HepG2 (cell line): ENCODE measurements around the gene TPSAB1. TPM values are rescaled to one million over a fixed set of nuclear protein-coding genes. Genes with fewer than 3 reads are reported as not detected.

Experiments
- ATAC-seq: fragments of 200-7000 bp; cut with Tn5 transposase; 3 replicates; pipeline ENCODE4 v1.9.1; 2020; ENCODE audit warnings: mild to moderate bottlenecking, moderate library complexity
- BruUV-seq: library from RNA; stranded (reverse); fragments of 400-500 nt; replicated peaks from 2 replicates; lab custom pipeline; 2021; lab: Mats Ljungman, UMichigan
- CTCF ChIA-PET: fragments of 300-600 bp; formaldehyde crosslinking; extraction: SDS; loops from one replicate; lab custom pipeline; 2021; ENCODE audit warnings: low total read pairs, inconsistent platforms, low intra/inter-chr PET ratio; lab: Yijun Ruan, JAX
- POLR2A ChIA-PET: fragments of 350-600 bp; sonication (Branson Sonifier 250); formaldehyde crosslinking; loops from one replicate; lab custom pipeline; 2020; ENCODE audit warnings: antibody characterized with exemption, inconsistent platforms; lab: Yijun Ruan, JAX
- DNase-seq: peaks from one replicate; pipeline ENCODE4 v3.0.0-alpha.2; 2015; ENCODE audit warnings: low spot score
- FAIRE-seq: peaks from 3 replicates; lab custom pipeline; 2011; peaks lifted over from hg19 to GRCh38; lab: Jason Lieb, UNC
- H2AFZ ChIP-seq: one replicate; pipeline ENCODE4 v1.6.1; 2011; ENCODE audit warnings: low read length, inconsistent platforms
- H3K27ac ChIP-seq: fragments of 300-600 bp; 3 replicates; pipeline ENCODE4 v1.8.0; 2011; ENCODE audit warnings: mixed run types, mild to moderate bottlenecking, mixed read lengths, low read length, inconsistent platforms; ENCODE audit not compliant: insufficient read depth; ENCODE audit errors: extremely low read length
- H3K27me3 ChIP-seq, 2 experiments: fragments of 200-600 bp in 1 of 2; 2 replicates in 1 of 2; 3 replicates in 1 of 2; pipeline versions ENCODE4 v1.6.0 to v1.8.0; 2011; ENCODE audit warnings: low read length in 2 of 2, mild to moderate bottlenecking in 2 of 2, moderate library complexity in 2 of 2, inconsistent platforms in 1 of 2; ENCODE audit not compliant: insufficient read depth in 2 of 2, control insufficient read depth in 1 of 2
- H3K36me3 ChIP-seq, 2 experiments: fragments of 200-600 bp in 1 of 2; replicated peaks in 1 of 2; 2 replicates in 1 of 2; 3 replicates in 1 of 2; pipeline versions ENCODE4 v1.5.1 to v1.8.0; 2011; ENCODE audit warnings: low read length in 2 of 2, inconsistent platforms in 1 of 2; ENCODE audit not compliant: insufficient read depth in 2 of 2, control insufficient read depth in 1 of 2
- H3K4me1 ChIP-seq: 2 replicates; pipeline ENCODE4 v1.5.1; 2012; ENCODE audit warnings: low read length, inconsistent platforms; ENCODE audit not compliant: insufficient read depth
- H3K4me2 ChIP-seq: 2 replicates; pipeline ENCODE4 v1.6.0; 2011; ENCODE audit warnings: low read depth, low read length, inconsistent platforms
- H3K4me3 ChIP-seq, 3 experiments: fragments of 200-600 bp in 1 of 3; sonication (generic), shearing (Covaris generic) in 1 of 3; replicated peaks in 1 of 3; 2 replicates each; pipeline ENCODE4 v1.5.1; 2011 to 2016; ENCODE audit warnings: low read length in 3 of 3, inconsistent platforms in 2 of 3, low read depth in 2 of 3, mild to moderate bottlenecking in 2 of 3, control low read depth in 1 of 3, mixed read lengths in 1 of 3; ENCODE audit not compliant: insufficient read depth in 1 of 3
- H3K79me2 ChIP-seq: one replicate; pipeline ENCODE4 v1.6.1; 2011; ENCODE audit warnings: low read length, inconsistent platforms; ENCODE audit not compliant: insufficient read depth
- H3K9ac ChIP-seq: 2 replicates; pipeline ENCODE4 v1.6.0; 2011; ENCODE audit warnings: mild to moderate bottlenecking, low read depth, low read length, inconsistent platforms; ENCODE audit not compliant: insufficient read depth
- H3K9me3 ChIP-seq: 2 replicates; pipeline ENCODE4 v1.5.1; 2012; ENCODE audit warnings: mild to moderate bottlenecking, low read length
- H4K20me1 ChIP-seq: 2 replicates; pipeline ENCODE4 v1.6.0; 2011; ENCODE audit warnings: inconsistent platforms, mild to moderate bottlenecking, low read length, moderate library complexity; ENCODE audit not compliant: insufficient read depth
- BHLHE40 ChIP-seq: IDR thresholded peaks from 2 replicates; pipeline ENCODE4 v1.6.1; 2011; ENCODE audit warnings: low read length, improper control_type of control experiment
- CEBPB ChIP-seq: IDR thresholded peaks from 2 replicates; pipeline ENCODE4 v1.6.1; 2011; ENCODE audit warnings: low read depth, low read length, improper control_type of control experiment, borderline replicate concordance
- CHD4 ChIP-seq: fragments of 200-600 bp; sonication (generic); IDR thresholded peaks from 2 replicates; pipeline ENCODE4 v1.7.0; 2017; ENCODE audit warnings: mild to moderate bottlenecking, low read length, borderline replicate concordance
- MTA1 ChIP-seq: sonication (generic); formaldehyde crosslinking; IDR thresholded peaks from 2 replicates; pipeline ENCODE4 v1.4.0; 2020; ENCODE audit warnings: missing genetic modification reagents, mild to moderate bottlenecking, borderline replicate concordance
- MTF2 ChIP-seq: sonication (generic); formaldehyde crosslinking; IDR thresholded peaks from 2 replicates; pipeline ENCODE4 v1.5.0; 2020; ENCODE audit warnings: missing genetic modification reagents, borderline replicate concordance
- NBN ChIP-seq: fragments of 450-650 bp; conservative IDR thresholded peaks from 2 replicates; pipeline ENCODE4 v1.6.1; 2017
- NFYC ChIP-seq: IDR thresholded peaks from 2 replicates; pipeline ENCODE4 v1.6.1; 2016; ENCODE audit warnings: missing genetic modification reagents, missing compliant biosample characterization
- SRSF4 ChIP-seq: fragments of 200-400 bp; formaldehyde crosslinking; IDR thresholded peaks from one replicate; pipeline ENCODE4 v1.6.1; 2018; ENCODE audit warnings: mild to moderate bottlenecking, low read depth, low read length, moderate library complexity; ENCODE audit not compliant: poor library complexity, severe bottlenecking
- ZNF678 ChIP-seq: sonication (generic); formaldehyde crosslinking; IDR thresholded peaks from 2 replicates; pipeline ENCODE4 v1.4.0; 2020; ENCODE audit warnings: mild to moderate bottlenecking, missing genetic modification reagents
- WGBS: methylation state at CpG from one replicate; pipeline ENCODE4 v1.1.6; 2017; ENCODE audit warnings: low lambda C conversion rate; 5-methylcytosine and 5-hydroxymethylcytosine counted together
- in situ Hi-C: cut with HindIII; loops from 2 replicates; pipeline ENCODE4 v1.10.0; 2017; ENCODE audit warnings: low pct_unique_long_range_greater_than_20kb; ENCODE audit not compliant: extremely low pct_ligation_motif_present
- intact Hi-C: fragments of 100-400 bp; cut with micrococcal nuclease; formaldehyde crosslinking; loops from one replicate; pipeline ENCODE4 v1.10.0; 2022; ENCODE audit not compliant: unreplicated experiment
- polyA plus RNA-seq, 8 experiments: library from polyadenylated mRNA; depleted of rRNA in 3 of 8; stranded (reverse) in 7 of 8; unstranded in 1 of 8; fragments of >200 nt; fragmentation: Illumina TruSeq in 4 of 8; extraction: Trizol in 4 of 8; gene quantifications; 2 replicates each; pipeline versions ENCODE4 v1.2.1 to v1.2.3, GENCODE V29; 2011 to 2016; ENCODE audit warnings: low read depth in 4 of 8, missing spikeins in 1 of 8, mixed read lengths in 1 of 8; ENCODE audit not compliant: insufficient read depth in 1 of 8
- total RNA-seq, 5 experiments: library from RNA; depleted of rRNA; stranded (reverse); fragments of >200 nt; fragmentation: Illumina TruSeq; extraction: Trizol; gene quantifications; 2 replicates each; pipeline ENCODE4 v1.2.3, GENCODE V29; 2016; ENCODE audit warnings: low read depth in 1 of 5
- TF ChIP-seq, protein P1 (sequence below): IDR thresholded peaks from 2 replicates; pipeline ENCODE4 v1.6.1; 2016; ENCODE audit warnings: low read depth, control low read depth
- TF ChIP-seq, protein P2 (sequence below): sonication (generic); formaldehyde crosslinking; IDR thresholded peaks from 2 replicates; pipeline ENCODE4 v1.4.0; 2020; ENCODE audit warnings: missing genetic modification reagents
- TF ChIP-seq, protein P3 (sequence below): sonication (generic); formaldehyde crosslinking; IDR thresholded peaks from 2 replicates; pipeline ENCODE4 v1.4.0; 2020; ENCODE audit warnings: missing genetic modification reagents

Gene TPSAB1
- total and polyA plus RNA-seq, 2 of the 13 experiments (the other 11 are each of a cell fraction or from before 2014, with no cell fraction given): 0.12 TPM; not detected in 1

DNA sequence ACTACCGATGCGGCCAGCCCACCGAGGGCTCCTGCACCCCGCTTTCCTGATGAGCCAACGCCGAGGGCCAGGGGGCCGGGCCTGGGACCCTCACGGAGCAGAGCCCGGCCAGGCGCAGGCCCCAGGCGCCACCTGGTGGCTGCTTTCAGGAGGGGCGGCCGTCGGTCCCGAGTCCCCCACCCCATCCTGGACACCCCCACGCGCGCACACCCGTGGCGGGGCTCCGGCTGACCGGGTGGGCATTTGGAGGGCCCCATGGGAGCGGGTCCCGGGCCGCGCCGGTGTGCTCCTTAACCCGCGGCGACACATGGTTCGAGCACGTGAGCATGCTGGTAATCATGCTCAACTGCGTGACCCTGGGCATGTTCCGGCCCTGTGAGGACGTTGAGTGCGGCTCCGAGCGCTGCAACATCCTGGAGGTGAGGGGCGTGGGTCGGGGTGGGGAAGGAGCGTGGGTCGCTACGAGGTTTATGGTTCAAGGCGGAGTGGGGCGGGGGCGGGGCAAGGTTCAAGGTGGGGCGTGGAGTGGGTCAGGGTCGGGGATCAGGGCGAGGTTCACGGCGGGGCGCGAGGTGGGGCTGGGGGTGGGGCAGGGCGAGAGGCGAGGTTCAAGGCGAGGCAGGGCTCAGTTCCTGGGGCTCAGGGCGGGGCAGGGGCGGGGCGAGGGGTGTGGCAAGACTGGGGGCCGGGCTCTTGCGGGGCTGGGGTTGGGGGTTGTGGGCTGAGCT, 45.7 kb upstream of the TPSAB1 start (continued):
- TF ChIP-seq, protein P1, sequence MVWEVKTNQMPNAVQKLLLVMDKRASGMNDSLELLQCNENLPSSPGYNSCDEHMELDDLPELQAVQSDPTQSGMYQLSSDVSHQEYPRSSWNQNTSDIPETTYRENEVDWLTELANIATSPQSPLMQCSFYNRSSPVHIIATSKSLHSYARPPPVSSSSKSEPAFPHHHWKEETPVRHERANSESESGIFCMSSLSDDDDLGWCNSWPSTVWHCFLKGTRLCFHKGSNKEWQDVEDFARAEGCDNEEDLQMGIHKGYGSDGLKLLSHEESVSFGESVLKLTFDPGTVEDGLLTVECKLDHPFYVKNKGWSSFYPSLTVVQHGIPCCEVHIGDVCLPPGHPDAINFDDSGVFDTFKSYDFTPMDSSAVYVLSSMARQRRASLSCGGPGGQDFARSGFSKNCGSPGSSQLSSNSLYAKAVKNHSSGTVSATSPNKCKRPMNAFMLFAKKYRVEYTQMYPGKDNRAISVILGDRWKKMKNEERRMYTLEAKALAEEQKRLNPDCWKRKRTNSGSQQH (CRISPR knock-in tag): no peak
- TF ChIP-seq BHLHE40 (0 out of 2 replicates have a peak, but pooled peaks have one; percentile 54), CHD4 (no peak), ZNF678 (CRISPR knock-in tag) (no peak), MTF2 (CRISPR knock-in tag) (peak; percentile 33; the same call in 1 of the 2 replicates)
- TF ChIP-seq, protein P2, sequence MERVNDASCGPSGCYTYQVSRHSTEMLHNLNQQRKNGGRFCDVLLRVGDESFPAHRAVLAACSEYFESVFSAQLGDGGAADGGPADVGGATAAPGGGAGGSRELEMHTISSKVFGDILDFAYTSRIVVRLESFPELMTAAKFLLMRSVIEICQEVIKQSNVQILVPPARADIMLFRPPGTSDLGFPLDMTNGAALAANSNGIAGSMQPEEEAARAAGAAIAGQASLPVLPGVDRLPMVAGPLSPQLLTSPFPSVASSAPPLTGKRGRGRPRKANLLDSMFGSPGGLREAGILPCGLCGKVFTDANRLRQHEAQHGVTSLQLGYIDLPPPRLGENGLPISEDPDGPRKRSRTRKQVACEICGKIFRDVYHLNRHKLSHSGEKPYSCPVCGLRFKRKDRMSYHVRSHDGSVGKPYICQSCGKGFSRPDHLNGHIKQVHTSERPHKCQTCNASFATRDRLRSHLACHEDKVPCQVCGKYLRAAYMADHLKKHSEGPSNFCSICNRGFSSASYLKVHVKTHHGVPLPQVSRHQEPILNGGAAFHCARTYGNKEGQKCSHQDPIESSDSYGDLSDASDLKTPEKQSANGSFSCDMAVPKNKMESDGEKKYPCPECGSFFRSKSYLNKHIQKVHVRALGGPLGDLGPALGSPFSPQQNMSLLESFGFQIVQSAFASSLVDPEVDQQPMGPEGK (CRISPR knock-in tag): peak; percentile 58

DNA sequence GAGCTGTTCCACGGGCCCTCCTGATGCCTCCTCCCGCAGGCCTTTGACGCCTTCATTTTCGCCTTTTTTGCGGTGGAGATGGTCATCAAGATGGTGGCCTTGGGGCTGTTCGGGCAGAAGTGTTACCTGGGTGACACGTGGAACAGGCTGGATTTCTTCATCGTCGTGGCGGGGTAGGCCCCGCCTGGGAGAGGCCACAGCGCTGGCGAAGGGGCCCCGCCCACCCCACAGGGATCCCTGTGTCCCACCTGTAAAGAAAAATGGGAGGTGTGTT, 45.2 kb upstream of the TPSAB1 start:
- no peaks in the 10 kb centered on the region for H3K9me3 ChIP-seq
- in situ Hi-C loops: loop anchor here (5.0 kb wide), 1 partner anchor 83 kb away; no protein-coding TSS in a partner anchor
- H3K4me3 ChIP-seq: no peak overlapping the region
- ChIA-PET CTCF (interaction anchor here (1.4 kb wide), 1 partner anchor 92 kb away, joined by 3 read pairs; no protein-coding TSS in a partner anchor), POLR2A (no interaction called here)
- intact Hi-C loops: no loop called here
- H4K20me1 ChIP-seq: peaks cover 29% of the 10 kb centered on the region; the same call in 1 of the 2 replicates
- no peaks in the 10 kb centered on the region for H3K36me3 ChIP-seq
- H3K27ac ChIP-seq: no peak overlapping the region
- no peak overlapping the region for H3K4me2 ChIP-seq
- DNase-seq (no peak), ATAC-seq (no peak), FAIRE-seq (no peak)
- H2AFZ ChIP-seq: no peak overlapping the region
- TF ChIP-seq SRSF4 (no peak), NBN (no peak), CEBPB (no peak), MTA1 (CRISPR knock-in tag) (no peak), NFYC (no peak)
- TF ChIP-seq, protein P3, sequence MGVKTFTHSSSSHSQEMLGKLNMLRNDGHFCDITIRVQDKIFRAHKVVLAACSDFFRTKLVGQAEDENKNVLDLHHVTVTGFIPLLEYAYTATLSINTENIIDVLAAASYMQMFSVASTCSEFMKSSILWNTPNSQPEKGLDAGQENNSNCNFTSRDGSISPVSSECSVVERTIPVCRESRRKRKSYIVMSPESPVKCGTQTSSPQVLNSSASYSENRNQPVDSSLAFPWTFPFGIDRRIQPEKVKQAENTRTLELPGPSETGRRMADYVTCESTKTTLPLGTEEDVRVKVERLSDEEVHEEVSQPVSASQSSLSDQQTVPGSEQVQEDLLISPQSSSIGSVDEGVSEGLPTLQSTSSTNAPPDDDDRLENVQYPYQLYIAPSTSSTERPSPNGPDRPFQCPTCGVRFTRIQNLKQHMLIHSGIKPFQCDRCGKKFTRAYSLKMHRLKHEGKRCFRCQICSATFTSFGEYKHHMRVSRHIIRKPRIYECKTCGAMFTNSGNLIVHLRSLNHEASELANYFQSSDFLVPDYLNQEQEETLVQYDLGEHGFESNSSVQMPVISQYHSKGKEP: no peak
- peaks cover 2 to 33% of the 10 kb centered on the region in 2 experiments; a peak in 4 of 5 replicates for H3K27me3 ChIP-seq
- 64% methylated on average over 14 of the region's 14 CpGs for WGBS
- H3K79me2 ChIP-seq: no peaks in the 10 kb centered on the region
- peaks cover 33% of the 10 kb centered on the region for H3K4me1 ChIP-seq
- no peak overlapping the region for H3K9ac ChIP-seq
- no TSS peak for BruUV-seq
